HepG2 (cell line): ENCODE data around the gene AGAP3. TPM values are rescaled to one million over a fixed set of nuclear protein-coding genes. Genes with fewer than 3 reads are reported as not detected.

ENCODE experiments used
- ADNP ChIP-seq: sonication (generic); formaldehyde crosslinking; IDR thresholded peaks from 2 replicates; pipeline ENCODE4 v1.4.0; 2020; ENCODE audit warnings: missing genetic modification reagents
- BCLAF1 ChIP-seq: fragments of 450-650 bp; IDR thresholded peaks from 2 replicates; pipeline ENCODE4 v1.6.1; 2017; ENCODE audit warnings: mild to moderate bottlenecking
- FOXJ3 ChIP-seq: sonication (generic); formaldehyde crosslinking; IDR thresholded peaks from 2 replicates; pipeline ENCODE4 v1.4.0; 2020; ENCODE audit warnings: missing genetic modification reagents, mild to moderate bottlenecking, borderline replicate concordance
- IRF9 ChIP-seq: sonication (generic); formaldehyde crosslinking; IDR thresholded peaks from 2 replicates; pipeline ENCODE4 v1.8.0; 2022; ENCODE audit warnings: missing genetic modification reagents, mild to moderate bottlenecking, borderline replicate concordance
- IRX3 ChIP-seq: sonication (generic); formaldehyde crosslinking; IDR thresholded peaks from 2 replicates; pipeline ENCODE4 v1.8.1; 2023; ENCODE audit warnings: mild to moderate bottlenecking, low read depth, missing genetic modification reagents, borderline replicate concordance
- KLF6 ChIP-seq: IDR thresholded peaks from 2 replicates; pipeline ENCODE4 v1.8.0; 2016; ENCODE audit warnings: missing biosample characterization, missing genetic modification reagents
- MAZ ChIP-seq, 2 experiments: sonication (generic) in 1 of 2; formaldehyde crosslinking in 1 of 2; IDR thresholded peaks; 2 replicates each; pipeline versions ENCODE4 v1.5.0 to v1.6.1; 2012 to 2020; ENCODE audit warnings: low read depth in 2 of 2, mild to moderate bottlenecking in 2 of 2, borderline replicate concordance in 1 of 2, improper control_type of control experiment in 1 of 2, low read length in 1 of 2, missing genetic modification reagents in 1 of 2, moderate library complexity in 1 of 2
- TBL1XR1 ChIP-seq: fragments of 150-350 bp; IDR thresholded peaks from 2 replicates; pipeline ENCODE4 v1.6.1; 2014; ENCODE audit warnings: borderline replicate concordance, low read length; ENCODE audit not compliant: partially characterized antibody
- THAP8 ChIP-seq: sonication (generic); formaldehyde crosslinking; IDR thresholded peaks from 2 replicates; pipeline ENCODE4 v1.5.1; 2020; ENCODE audit warnings: missing genetic modification reagents, mild to moderate bottlenecking, borderline replicate concordance
- ZNF143 ChIP-seq: sonication (generic); formaldehyde crosslinking; IDR thresholded peaks from 2 replicates; pipeline ENCODE4 v1.4.0; 2020; ENCODE audit warnings: missing genetic modification reagents
- ZNF335 ChIP-seq: sonication (generic); formaldehyde crosslinking; IDR thresholded peaks from 2 replicates; pipeline ENCODE4 v1.4.0; 2020; ENCODE audit warnings: missing genetic modification reagents
- ZNF780A ChIP-seq: sonication (generic); formaldehyde crosslinking; IDR thresholded peaks from 2 replicates; pipeline ENCODE4 v1.8.0; 2022; ENCODE audit warnings: mild to moderate bottlenecking, missing genetic modification reagents, moderate library complexity
- ZNF792 ChIP-seq: IDR thresholded peaks from 2 replicates; pipeline ENCODE4 v1.6.1; 2016
- ZSCAN25 ChIP-seq: sonication (generic); formaldehyde crosslinking; IDR thresholded peaks from 2 replicates; pipeline ENCODE4 v1.8.0; 2022; ENCODE audit warnings: mild to moderate bottlenecking, missing genetic modification reagents
- ZSCAN31 ChIP-seq: sonication (generic); formaldehyde crosslinking; IDR thresholded peaks from 2 replicates; pipeline ENCODE4 v1.5.0; 2020; ENCODE audit warnings: low read depth, mild to moderate bottlenecking, missing genetic modification reagents
- polyA plus RNA-seq, 8 experiments: library from polyadenylated mRNA; depleted of rRNA in 3 of 8; stranded (reverse) in 7 of 8; unstranded in 1 of 8; fragments of >200 nt; fragmentation: Illumina TruSeq in 4 of 8; extraction: Trizol in 4 of 8; gene quantifications; 2 replicates each; pipeline versions ENCODE4 v1.2.1 to v1.2.3, GENCODE V29; 2011 to 2016; ENCODE audit warnings: low read depth in 4 of 8, missing spikeins in 1 of 8, mixed read lengths in 1 of 8; ENCODE audit not compliant: insufficient read depth in 1 of 8
- total RNA-seq, 5 experiments: library from RNA; depleted of rRNA; stranded (reverse); fragments of >200 nt; fragmentation: Illumina TruSeq; extraction: Trizol; gene quantifications; 2 replicates each; pipeline ENCODE4 v1.2.3, GENCODE V29; 2016; ENCODE audit warnings: low read depth in 1 of 5
- TF ChIP-seq, protein P1 (sequence below): sonication (generic); IDR thresholded peaks from 2 replicates; pipeline ENCODE4 v1.6.1; 2016; ENCODE audit warnings: low read depth, borderline replicate concordance
- TF ChIP-seq, protein P2 (sequence below): IDR thresholded peaks from 2 replicates; pipeline ENCODE4 v1.6.1; 2012; ENCODE audit warnings: low read depth, low read length, improper control_type of control experiment
- TF ChIP-seq, protein P3 (sequence below): IDR thresholded peaks from 2 replicates; pipeline ENCODE4 v1.6.1; 2016; ENCODE audit warnings: low read depth, control low read depth

AGAP3 gene
- total and polyA plus RNA-seq, 2 of the 13 experiments (the other 11 are each of a cell fraction or from before 2014, with no cell fraction given): 31.3 to 61.4 TPM

DNA sequence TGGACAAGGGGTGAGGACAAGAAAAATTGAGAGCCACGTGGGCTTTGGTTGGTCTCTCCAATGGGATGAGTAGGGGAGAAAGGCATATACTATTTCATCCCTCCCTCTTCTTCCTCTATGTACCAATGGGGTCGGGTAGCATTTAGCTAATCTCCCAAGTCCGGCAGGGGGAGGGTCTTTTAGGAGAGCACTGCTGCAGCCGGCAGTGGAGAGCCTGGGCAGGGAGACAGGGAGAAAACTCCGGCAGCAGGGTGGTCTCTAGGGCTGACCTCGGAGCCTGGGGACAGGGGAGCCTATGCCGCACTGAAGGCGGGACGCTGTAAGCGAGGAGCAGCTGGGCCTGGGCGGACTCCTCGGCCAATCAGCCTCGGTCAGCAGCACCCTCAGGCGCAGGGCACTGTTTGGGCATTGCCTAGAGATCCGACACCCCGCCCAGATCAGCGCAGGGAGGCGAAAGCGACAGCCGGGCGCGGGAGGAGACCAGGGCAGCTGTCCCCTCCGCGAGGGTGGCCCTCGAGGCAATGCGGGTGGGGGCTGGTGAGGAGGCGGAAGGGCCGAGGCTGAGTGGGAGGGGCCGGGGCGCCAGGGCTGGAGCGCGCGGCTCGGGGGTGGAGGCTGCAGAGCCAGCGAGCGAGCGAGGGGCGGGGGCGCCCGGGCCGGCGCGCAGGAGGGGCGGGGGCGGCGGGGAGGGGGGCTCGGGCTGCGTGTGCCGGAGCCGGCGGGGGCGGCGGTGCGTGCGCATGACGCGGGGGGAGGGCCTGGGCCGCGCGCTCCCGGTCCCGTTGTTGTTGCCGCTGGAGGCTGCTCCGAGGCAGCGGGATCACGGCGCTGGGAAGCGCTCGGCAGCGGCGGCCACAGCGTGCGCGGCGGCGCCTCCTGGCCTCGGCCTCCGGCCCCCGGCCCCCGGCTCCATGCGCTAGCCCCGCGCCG is at the start of gene AGAP3 (continued):
- no peak for TF ChIP-seq BCLAF1
- TF ChIP-seq, protein P1, sequence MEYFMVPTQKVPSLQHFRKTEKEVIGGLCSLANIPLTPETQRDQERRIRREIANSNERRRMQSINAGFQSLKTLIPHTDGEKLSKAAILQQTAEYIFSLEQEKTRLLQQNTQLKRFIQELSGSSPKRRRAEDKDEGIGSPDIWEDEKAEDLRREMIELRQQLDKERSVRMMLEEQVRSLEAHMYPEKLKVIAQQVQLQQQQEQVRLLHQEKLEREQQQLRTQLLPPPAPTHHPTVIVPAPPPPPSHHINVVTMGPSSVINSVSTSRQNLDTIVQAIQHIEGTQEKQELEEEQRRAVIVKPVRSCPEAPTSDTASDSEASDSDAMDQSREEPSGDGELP: peak; percentile 58; the same call in 1 of the 2 replicates
- TF ChIP-seq, protein P2, sequence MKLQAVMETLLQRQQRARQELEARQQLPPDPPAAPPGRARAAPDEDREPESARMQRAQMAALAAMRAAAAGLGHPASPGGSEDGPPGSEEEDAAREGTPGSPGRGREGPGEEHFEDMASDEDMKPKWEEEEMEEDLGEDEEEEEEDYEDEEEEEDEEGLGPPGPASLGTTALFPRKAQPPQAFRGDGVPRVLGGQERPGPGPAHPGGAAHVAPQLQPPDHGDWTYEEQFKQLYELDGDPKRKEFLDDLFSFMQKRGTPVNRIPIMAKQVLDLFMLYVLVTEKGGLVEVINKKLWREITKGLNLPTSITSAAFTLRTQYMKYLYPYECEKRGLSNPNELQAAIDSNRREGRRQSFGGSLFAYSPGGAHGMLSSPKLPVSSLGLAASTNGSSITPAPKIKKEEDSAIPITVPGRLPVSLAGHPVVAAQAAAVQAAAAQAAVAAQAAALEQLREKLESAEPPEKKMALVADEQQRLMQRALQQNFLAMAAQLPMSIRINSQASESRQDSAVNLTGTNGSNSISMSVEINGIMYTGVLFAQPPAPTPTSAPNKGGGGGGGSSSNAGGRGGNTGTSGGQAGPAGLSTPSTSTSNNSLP: no peak
- TF ChIP-seq, protein P3, sequence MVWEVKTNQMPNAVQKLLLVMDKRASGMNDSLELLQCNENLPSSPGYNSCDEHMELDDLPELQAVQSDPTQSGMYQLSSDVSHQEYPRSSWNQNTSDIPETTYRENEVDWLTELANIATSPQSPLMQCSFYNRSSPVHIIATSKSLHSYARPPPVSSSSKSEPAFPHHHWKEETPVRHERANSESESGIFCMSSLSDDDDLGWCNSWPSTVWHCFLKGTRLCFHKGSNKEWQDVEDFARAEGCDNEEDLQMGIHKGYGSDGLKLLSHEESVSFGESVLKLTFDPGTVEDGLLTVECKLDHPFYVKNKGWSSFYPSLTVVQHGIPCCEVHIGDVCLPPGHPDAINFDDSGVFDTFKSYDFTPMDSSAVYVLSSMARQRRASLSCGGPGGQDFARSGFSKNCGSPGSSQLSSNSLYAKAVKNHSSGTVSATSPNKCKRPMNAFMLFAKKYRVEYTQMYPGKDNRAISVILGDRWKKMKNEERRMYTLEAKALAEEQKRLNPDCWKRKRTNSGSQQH: no peak
- TF ChIP-seq ZNF335: no peak
- no peak for TF ChIP-seq TBL1XR1
- 0 out of 2 replicates have a peak, but pooled peaks have one; percentile 54 for TF ChIP-seq KLF6
- TF ChIP-seq ADNP (CRISPR knock-in tag): no peak
- no peak for TF ChIP-seq FOXJ3 (CRISPR knock-in tag)
- no peak for TF ChIP-seq IRX3 (CRISPR knock-in tag)
- peak; percentile 74; the same call in 1 of the 2 replicates for TF ChIP-seq ZSCAN31 (CRISPR knock-in tag)
- TF ChIP-seq ZNF792: no peak; the same call in 1 of the 2 replicates
- peak; percentile 49; the same call in 1 of the 2 replicates for TF ChIP-seq ZNF143 (CRISPR knock-in tag)
- TF ChIP-seq IRF9: peak; percentile 76; the same call in 1 of the 2 replicates
- peak; percentile 90 for TF ChIP-seq MAZ (IDR thresholded peaks at IDR 0.05; ENCODE audit: borderline replicate concordance, low read depth, low read length)
- TF ChIP-seq MAZ (CRISPR knock-in tag; IDR thresholded peaks at IDR 0.05; ENCODE audit: low read depth): peak; percentile 96
- TF ChIP-seq THAP8 (CRISPR knock-in tag): no peak
- no peak for TF ChIP-seq ZNF780A (CRISPR knock-in tag)
- TF ChIP-seq ZSCAN25 (CRISPR knock-in tag): no peak; the same call in 1 of the 2 replicates
